GM18907 (cell line): ENCODE results near the gene PTPN18.
"Not testable (repeated sequence)": the region's sequence is repeated elsewhere in the genome, so short reads cannot be mapped to it uniquely, and the experiment has no call there.

Source experiments
- ATAC-seq: cut with Tn5 transposase; IDR thresholded peaks from one replicate; pipeline ENCODE4 v1.9.1; 2021; ENCODE audit warnings: mild to moderate bottlenecking, moderate library complexity; ENCODE audit not compliant: unreplicated experiment

Gene PTPN18, protein sequence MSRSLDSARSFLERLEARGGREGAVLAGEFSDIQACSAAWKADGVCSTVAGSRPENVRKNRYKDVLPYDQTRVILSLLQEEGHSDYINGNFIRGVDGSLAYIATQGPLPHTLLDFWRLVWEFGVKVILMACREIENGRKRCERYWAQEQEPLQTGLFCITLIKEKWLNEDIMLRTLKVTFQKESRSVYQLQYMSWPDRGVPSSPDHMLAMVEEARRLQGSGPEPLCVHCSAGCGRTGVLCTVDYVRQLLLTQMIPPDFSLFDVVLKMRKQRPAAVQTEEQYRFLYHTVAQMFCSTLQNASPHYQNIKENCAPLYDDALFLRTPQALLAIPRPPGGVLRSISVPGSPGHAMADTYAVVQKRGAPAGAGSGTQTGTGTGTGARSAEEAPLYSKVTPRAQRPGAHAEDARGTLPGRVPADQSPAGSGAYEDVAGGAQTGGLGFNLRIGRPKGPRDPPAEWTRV

DNA sequence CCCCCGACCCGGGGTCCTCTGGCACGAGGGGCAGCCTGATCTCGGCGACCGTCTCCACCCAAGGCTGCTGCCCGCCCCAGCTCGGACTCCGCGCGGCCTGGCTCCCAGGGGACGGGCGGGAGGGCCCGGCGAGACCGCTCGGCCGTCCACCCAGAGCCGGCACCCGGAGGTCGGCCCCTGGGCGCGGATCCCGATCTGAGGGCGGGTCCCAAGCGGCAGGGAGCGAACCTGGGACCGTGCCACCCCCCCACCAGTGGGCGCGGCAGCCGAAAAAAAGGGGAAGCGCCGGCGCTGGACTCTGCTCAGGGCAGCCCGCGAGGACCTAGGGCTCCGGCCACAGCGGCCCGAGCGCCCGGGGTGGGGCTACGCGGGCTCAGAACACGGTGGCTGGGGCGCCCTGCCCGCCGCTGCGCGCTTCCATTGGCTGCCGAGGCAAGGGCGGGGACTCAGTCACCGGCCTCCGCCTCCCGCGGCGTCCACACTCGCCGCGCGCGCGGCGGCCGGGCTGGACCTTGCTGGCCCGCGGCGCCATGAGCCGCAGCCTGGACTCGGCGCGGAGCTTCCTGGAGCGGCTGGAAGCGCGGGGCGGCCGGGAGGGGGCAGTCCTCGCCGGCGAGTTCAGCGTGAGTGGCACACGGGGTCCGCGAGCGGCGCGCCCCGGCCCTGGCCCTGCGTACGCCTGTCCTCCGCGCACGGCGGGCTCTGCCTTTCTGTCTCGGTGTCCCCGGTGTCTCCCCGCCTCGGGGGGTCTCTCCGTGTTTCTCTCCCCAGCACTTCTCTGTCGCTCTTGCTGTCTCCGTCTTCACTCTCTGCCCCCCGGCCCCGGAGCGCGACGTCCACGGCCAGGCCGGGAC, at the start of gene PTPN18:
TSS of gene PTPN18 (plus strand) at position 479 of the 854 bp plus-strand sequence. CDS start at position 531, 52 bp downstream.
- ATAC-seq: peak; percentile 93

DNA sequence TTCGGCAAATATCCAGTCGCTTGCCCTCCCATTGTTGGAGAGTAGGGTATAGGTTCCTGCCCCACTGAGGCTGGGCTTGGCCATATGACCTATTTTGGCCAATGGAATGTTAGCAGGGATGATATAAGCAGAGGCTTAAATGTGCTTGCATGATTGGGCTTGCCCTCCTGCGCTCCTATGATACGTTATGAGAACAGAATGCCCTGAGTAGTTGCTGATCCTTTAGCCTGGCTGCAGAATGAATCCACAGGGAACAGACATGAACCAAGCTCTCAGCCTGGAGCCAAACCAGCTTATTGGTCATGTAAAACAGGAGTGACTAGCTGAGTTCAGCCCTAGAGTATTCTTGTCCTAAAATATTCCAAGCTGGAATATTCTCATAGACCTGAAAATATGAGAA, 48.0 kb upstream of the PTPN18 start:
- ATAC-seq: no peak

DNA sequence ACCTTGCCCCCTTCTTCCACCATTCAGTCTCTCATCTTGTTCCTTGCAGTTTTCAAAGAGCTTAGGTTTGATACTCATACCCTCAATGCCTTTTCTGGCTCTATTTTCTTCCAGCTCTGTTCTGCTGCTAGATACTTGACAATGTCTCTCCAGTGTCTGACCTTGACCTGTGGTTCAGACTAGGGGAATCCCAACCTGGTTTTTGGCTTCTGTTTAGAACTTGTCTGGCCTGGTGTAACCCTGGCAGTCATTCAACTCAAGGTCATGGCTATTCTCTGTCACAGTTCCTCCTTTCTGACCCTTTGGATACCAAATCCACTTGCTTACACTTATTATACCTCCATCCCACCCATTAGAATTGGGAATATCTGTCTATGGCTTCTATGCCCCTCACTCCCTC, 45.0 kb upstream of the PTPN18 start:
- ATAC-seq: no peak

DNA sequence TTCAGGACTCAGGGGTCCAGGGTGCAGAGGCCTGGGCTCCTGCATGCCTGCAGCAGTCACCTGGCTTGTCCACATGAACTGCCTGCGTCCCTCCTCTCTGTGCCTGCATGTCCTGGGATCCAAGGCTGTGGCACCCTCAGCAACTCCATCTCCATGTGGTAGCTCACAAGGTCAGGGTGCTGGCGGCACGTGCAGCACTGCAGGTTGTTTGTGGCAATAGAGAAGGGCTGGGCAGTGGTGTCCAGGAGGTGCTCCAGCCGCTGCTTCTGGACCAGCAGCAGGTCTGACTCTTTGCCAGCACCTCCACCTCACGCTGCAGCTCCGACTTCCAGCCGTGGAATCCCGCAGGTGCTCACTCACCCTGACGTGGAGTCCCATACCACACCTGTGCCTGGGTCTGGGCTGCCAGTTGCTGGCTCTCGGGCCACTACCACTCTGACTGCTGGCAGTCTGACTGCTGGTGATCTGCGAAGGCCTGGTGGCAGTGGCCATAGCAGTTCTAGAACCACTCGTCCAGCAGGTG, 42.0 kb upstream of the PTPN18 start:
- ATAC-seq: no peak

DNA sequence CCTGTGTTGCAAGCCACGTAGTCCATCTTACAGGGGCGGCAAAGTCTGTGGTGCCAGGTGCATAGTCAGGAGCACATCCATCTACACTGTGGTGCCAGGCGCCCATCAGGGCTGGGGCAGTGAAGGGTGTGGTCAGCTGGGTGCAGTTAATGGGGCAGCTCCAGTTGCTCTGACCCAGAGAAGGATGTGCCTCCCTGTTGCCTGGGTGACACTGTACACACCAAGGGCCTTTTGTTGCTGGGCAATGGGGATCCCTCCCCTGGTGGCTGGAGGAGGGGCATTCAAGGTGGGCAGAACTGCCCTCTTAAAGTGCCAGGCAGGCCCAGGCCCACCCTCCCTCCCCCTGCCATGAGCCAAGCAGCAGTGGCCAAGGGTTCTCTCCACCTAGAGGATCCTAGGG, 41.5 kb upstream of the PTPN18 start:
- ATAC-seq: no peak

DNA sequence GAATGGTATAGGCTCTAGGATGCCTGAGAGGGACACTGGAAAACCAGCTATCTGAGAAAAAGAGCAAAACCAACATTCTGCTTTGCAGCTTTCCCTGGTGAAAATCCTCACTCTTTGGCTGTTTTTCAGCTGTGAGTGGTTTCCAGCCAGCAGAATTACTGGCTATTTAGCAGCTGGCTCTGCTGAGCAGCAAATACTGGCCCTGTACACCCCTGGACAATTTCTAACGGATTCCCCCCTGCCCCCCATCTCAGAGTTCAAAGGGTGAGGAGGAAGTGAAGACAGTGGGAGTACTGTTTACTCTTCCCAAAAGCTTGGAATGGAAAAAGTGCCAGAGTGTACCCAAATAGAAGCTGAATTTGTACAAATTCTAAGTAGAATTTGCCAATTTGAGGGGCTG, 39.3 kb upstream of the PTPN18 start:
- no peak for ATAC-seq

DNA sequence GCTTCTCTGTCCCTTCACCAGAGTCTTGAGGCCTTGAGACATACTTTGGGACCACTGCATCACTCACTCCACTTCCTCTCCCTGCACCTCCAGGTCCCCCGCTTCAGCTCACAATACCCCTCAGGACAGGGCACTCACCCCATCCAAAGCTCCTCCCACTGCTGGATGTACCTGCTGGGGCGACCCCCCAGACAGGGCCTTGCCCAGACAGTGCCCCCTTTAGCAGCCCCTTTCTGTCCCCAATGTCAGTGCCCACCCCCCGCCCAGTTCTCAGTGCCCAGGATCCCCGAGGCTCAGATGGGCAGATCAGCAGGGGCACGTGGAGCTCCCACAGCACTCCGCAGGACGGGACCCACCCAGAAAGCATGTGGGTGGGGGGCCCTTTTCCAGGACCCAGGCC, 37.0 kb upstream of the PTPN18 start:
- ATAC-seq: no peak

DNA sequence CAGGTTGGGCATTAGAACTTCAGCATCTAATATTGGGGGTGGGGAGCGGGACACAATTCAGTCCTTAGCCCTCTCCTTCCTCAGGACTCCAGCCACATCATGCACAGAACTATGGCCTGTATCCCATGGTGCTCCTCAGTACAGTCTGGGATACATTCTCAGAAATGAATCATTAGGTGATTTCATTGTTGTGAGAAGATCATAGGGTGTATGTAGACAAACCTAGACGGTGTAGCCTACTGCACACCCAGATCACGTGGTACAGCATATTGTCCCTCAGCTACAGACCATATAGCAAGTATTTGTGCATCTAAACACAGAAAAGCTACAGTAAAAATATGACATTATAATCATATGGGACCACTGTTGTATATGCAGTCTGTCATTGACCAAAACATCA, 36.3 kb upstream of the PTPN18 start:
- ATAC-seq: no peak

DNA sequence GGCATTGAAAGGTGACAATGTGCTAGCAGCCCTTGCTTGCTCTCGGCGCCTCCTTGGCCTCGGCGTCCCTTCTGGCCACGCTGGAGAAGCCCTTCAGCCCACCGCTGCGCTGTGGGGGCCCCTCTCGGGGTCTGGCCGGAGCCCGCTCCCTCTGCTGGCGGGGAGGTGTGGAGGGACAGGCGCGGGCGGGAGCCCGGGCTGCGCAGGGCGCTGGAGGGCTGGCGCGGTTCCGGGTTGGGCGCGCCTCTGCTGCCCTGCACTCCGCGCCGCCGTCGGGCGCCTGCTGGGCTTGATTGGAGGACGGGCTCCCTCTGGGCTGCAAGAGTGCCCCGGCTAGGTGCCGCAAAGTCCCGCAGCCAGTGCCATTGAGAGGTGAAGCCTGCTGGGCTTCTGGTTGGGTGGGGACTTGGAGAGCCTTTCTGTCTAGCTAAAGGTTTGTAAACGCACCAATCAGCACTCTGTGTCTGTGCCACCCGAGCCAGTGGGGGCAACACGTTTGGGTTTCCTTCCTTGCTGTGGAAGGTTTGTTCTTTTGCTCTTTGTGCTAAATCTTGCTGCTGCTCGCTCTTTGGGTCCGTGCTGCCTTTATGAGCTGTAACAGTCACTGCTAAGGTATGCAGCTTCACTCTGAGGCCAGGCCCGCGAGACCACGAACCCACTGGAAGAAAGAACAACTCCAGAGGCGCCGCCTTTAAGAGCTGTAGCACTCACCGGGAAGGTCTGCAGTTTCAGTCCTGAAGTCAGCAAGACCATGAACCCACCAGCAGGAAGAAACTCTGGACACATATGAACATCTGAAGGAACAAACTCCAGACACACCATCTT, 27.9 kb upstream of the PTPN18 start:
- no peak for ATAC-seq

DNA sequence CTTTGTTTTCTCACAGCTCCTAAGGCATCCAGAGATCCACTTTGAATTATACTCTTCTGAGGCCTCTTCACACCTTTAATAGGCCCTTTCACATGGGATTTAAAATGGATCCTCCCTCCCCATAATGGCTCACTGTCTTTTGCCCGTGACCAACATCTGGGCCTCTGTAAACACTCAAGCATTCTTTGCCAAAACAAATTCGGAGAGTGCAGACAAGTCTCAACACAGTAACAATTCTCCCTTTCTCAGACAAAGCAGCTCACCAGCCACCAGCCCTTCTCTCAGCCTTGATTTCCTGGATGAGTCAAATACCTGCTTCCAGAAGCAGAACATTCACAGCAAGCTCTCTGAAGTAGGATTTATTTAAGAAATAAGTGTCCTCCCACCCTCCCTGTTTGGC, 27.1 kb upstream of the PTPN18 start:
- ATAC-seq: no peak

DNA sequence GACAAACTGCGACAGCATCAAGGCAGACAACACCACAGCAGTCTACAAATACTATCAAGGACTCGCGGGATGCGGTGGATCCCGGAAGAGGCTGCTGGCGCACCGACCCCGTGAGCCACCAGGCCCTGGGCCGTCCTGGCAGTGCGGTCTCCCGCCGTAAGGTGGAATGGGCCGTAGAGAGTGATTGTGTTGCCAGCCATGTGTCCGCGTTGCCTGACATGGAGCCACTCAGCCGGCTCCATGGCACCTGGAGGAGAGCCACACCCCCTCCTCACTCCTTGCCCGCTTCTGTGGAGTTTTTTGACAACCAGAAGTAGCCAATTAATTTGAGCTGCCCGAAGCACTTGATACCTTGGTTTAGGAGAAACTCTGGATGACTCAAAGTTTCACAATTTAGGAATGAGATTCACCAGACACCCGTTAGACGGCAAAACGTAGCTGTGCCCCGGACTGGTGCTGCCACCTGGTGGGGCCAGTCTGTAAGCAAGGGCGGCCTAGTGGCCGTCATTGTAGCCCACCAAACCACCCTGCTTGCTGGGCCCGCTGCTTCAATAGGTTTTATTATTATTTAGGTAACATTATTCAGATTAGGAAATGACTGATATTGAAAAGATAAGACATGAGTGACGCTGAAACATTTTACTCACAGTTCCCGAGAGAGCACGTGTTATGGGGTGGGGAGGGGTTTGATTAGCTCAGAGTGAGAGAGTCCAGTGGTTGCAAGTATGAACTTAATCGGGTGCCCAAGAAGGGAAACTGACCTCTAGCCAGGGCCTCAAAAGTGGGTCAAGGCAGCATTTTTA, 23.4 kb upstream of the PTPN18 start:
- peak; percentile 92 for ATAC-seq

DNA sequence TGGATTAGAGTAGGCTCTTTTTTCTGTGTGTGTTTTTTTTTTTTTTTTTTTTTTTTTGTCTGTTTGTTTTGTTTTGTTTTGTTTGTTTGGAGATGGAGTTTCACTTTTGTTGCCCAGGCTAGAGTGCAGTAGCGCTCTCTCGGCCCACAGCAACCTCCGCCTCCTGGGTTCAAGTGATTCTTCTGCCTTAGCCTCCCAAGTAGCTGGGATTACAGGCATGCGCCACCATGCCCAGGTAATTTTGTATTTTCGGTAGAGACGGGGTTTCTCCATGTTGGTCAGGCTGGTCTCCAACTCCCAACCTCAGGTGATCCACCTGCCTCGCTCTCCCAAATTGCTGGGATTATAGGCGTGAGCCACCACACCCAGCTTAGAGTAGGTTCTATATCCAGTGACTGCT, 22.6 kb upstream of the PTPN18 start:
- ATAC-seq: not testable (repeated sequence)

DNA sequence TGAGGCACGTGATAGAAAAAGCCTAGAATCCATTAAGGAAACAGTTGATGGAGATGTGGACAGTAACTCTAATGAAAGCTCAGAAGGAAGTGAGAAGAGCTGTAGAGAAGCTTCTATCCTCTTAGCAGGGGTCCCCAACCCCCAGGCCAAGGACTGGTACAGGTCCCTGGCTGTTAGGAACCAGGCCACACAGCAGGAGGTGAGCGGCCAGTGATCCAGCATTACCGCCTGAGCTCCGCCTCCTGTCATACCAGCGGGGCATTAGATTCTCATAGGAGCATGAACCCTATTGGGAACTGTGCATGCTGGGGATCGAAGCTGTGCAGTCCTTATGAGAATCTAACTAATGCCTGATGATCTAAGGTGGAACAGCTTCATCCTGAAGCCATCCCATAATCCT, 21.8 kb upstream of the PTPN18 start:
- ATAC-seq: no peak

DNA sequence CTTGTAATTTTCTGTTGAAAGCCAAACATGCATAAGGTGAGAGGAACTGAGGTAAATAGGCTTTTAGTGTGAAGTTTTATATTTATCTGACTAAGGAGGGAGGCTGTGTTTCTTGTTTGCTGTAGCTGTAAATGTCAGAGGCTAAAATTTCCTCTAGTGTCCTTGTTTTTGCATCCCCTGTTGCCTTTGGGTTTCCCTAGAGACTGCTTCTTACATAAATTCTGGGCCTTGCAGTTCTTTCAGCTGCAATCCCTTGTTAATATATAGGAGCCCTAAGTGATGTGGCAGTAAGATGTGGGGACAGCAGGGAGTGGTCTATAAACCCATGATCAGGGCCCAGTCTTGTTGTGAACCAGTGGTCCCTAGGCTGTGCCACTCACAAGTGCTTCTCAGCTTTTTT, 20.6 kb upstream of the PTPN18 start:
- ATAC-seq: no peak

DNA sequence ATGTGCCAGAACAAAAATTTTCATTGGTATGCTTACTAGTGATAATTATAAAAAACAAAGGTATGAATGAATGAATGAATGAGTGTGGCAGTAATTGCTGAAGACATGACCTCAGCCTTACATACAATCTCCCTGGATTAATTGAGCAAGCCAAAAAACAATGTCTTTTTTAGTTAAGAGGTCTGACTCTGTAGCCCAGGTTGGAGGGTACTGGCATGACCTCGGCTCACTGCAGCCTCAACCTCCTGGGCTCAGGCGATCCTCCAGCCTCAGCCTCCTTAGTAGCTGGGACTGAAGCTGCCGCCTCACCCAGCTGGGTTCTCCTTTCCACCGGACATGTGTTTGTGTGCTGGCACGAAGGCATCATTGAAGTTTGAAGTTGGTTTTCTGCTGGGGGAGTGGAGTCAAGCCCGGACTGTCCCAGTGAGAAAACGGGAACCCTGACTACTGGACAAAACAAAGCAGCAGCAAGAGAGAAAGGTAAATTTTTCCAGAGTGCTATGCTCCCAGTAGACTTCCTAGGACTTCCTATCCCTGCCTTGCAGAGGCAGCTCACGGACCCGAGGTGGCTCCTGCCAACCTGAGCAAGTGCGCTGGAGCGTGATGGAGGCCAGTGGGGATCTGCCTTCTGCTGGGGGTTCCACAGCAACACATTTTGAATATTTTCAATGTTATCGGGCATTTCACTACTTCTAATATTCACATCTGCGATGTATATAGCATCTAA, 19.5 kb upstream of the PTPN18 start:
- ATAC-seq: no peak

DNA sequence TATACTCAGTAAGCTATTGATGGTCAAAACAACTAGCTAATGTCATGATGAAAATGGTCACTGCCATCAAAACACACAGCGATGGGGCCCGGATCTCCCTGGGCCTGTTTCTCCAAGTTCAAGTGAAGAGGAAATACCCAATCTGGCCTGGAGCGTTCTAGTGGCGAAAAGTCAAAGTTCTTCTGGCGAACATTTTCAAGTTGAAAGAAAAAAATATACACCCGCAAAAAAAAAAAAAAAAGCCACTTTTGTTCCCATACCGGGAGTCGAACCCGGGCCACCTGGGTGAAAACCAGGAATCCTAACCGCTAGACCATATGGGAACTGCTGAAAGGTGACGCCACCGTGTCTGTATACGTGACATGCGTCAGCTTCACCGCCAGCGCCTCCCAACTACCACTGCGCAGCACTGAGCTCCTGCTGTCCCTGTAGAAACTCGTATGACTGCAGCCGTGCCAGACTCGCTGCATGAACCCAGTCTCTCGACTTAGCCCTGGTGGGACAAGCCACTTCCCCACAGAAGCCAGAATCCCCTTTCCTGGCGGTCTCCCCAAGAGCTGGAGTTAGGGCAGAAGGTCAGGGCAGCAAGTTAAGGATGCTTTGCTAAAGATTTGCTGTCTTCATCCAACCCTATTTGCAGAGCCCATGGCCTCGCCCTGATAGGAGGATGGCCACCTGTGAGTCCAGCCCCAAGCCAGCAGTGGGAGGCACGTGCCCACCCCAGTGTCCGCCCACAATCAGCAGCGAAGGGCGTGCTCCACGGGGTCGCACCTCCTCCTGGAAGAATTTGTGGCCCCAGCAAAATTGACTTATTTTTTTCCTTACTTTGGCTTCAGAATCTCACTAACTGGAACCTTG, 18.8 kb upstream of the PTPN18 start:
- ATAC-seq: no peak

DNA sequence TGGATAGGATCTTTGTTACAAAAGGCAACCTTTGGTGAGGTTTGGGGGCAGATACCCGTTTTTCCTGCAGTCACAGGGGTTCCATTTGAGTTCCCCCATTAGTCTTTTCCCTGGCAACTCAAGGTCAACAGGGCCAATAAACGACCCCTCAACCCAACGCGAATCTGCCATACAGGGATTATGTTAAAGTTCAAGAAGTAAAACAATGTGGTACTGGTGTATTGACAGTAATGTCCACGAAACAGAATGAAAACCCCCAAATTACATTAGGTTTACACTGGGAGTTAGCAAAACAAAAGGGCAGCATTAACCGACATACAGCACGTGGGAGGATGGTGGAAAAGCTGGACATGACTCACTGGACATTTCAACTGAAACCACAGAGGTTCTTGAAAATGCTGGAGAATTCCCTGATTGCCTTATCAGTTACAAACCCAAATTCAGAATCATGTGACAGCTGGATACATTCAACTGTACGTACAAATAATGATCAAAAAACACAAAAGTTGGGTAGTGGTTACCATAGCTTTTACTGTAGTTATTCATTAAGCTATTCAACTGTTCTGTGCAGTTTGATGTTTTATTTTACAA, 18.0 kb upstream of the PTPN18 start:
- no peak for ATAC-seq

DNA sequence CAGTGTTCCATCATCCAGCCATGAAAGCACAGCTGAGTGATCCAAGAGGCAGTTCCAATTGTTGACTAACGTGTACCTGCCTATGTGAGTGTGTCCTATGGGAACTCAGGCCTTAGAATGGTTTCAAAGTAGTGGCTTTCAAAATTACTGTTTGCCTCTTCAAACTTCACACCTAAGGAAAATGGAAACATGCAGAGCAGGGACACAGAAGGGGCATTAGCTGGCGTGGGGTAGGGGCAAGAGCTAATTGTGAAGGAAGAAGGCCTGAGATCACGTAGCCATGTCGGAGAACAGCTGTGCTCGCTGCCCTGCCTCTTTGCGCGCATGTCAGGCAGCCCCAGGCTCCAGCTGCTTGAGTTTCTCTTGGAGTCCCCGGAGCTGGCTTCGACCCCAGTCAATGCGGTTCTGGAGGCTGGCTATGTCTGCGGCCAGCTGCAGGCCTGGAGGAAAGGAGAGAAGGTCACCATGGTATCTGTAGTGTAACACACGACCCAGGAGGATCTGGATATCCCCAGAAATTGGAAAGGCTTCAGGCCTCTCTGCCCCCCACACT, 17.0 kb upstream of the PTPN18 start:
- ATAC-seq: no peak
